Activated naive CD8-positive, alpha-beta T cell treated with anti-CD3 and anti-CD28 coated beads, Interleukin-2, amount 50 U/mL, for 16 hours (primary cell): ENCODE data around the gene TMX2.
"Not testable (repeated sequence)": the region's sequence is repeated elsewhere in the genome, so short reads cannot be mapped to it uniquely, and the experiment has no call there.

Source experiments
- DNase-seq: peaks from one replicate; pipeline ENCODE4 v3.0.0-alpha.2; 2020; ENCODE audit warnings: low read depth, low spot score

Gene TMX2, protein sequence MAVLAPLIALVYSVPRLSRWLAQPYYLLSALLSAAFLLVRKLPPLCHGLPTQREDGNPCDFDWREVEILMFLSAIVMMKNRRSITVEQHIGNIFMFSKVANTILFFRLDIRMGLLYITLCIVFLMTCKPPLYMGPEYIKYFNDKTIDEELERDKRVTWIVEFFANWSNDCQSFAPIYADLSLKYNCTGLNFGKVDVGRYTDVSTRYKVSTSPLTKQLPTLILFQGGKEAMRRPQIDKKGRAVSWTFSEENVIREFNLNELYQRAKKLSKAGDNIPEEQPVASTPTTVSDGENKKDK

DNA sequence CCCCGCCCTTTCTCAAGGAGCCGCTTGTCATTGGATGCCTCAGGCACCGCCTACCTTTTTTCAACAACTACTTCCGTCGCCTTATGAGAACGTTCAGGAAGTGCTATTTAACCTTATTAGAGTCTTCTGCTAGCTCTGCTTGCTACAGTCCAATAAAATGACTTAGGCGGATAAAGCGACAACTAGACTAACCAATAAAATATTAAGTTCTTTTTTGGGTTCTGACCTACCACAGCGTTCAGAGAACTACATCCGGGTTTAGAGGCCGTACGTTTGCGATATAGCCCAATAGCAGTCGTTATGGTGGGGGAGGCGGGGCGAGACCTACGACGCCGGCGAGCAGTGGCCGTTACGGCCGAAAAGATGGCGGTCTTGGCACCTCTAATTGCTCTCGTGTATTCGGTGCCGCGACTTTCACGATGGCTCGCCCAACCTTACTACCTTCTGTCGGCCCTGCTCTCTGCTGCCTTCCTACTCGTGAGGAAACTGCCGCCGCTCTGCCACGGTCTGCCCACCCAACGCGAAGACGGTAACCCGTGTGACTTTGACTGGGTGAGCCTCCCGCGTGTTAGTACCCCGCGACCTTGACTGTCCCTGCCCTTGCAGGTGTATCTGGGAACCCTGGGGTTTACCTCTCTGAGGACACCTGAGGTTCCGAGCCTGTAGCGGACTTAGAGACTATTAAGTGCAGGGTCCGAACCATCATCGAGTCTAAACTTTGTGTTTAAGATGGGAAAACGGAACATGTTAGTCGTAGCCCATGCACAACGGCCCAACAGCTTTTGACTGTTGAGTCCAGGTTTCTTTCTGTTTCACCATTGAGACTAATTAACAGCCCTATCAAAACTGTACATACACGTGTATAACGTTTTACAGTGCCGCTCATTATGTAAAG is at the start of gene TMX2:
TSS of gene TMX2 (plus strand) at position 338 of the 895 bp plus-strand sequence. CDS start at position 364, 26 bp downstream.
- DNase-seq, result peak; percentile 77

GRCh38 chr11:57662893-57663292 is 49.5 kb upstream of the TMX2 start:
- DNase-seq, result no peak

- no peak for DNase-seq
Observed at GRCh38 chr11:57663975-57664374, 48.4 kb upstream of the TMX2 start.

GRCh38 chr11:57667117-57667735 is 45.2 kb upstream of the TMX2 start:
- peak; percentile 75 for DNase-seq

DNA sequence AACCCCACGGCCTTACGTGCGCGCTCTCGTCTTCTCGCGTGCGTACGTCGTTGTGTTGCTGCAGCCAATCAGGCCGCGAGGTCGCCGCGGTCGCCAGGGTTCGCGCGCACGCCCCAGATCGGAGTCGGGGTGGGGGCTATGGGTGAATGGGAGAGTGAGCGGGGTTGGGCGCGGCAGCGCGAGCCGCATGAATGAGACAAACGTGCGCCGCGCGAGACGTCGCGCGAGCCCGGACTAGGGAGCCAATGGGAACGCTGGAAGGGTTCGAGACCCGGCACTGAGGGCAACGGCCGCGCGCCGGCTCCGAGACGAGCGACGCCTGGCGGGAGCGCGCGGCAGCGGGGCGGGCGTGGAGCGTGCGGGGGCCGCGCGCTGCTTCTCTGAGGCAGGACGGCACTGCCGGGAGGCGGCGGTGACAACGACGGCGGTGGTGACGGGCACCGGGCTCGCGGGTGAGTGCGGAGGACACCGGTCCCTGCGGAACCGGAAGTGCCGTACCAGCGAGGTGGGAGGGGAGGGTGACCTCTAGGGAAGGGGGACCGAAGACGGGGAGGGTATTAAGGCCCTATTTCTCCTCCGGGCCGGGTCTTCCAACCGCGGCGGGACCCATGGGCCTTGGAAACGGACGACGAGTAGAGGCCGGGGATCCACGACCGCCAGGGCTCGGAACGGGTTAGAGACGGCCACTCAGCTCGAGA is 44.5 kb upstream of the TMX2 start, which contains the start of gene ZDHHC5:
TSS of gene ZDHHC5 (plus strand) at position 379 of the 698 bp plus-strand sequence. CDS start 4,977 bp downstream, outside the sequence.
- DNase-seq, result peak; percentile 98

DNA sequence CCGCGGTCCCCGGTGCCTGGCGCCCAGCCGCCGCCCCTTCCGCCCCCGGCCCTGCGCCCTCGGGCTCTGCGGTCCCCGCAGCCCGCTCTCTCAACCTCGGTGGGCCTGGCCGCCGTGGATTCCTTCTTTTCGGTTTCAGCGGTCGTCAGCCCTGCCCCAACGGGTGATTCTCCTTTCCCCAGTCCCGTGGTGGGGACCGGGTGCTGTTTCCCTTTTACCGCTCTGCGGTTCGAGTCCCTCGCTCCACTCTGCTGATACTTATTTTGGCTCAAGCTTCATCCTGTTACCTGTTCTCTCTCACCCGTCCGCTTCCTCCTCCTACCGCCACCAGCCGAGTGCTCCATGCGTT is 44.0 kb upstream of the TMX2 start:
- no peak for DNase-seq

DNA sequence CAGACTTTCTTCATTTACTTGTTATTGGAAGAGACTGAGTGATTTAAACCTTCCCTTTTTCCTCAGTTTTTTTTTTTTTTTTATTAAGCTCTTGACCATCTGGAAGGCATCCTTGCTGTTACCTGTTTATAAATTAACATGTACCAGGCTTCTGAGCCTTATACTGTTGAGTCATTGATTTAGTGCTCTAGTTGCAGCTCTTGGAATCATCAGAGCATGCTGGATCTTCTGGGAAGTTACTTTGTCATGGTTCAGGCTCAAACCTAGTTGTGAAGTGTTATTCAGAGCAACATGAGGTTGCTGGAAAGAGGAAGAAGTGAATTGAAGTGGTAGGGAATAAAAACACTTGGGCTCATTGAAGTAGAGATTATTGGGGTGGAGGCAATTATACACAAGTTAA is 38.1 kb upstream of the TMX2 start:
- no peak for DNase-seq

GRCh38 chr11:57675176-57675941 is 37.0 kb upstream of the TMX2 start:
- DNase-seq, result no peak

- DNase-seq, result no peak
Observed at GRCh38 chr11:57679396-57679795, 33.0 kb upstream of the TMX2 start.

GRCh38 chr11:57680552-57680874 is 31.9 kb upstream of the TMX2 start:
- DNase-seq, result no peak

DNA sequence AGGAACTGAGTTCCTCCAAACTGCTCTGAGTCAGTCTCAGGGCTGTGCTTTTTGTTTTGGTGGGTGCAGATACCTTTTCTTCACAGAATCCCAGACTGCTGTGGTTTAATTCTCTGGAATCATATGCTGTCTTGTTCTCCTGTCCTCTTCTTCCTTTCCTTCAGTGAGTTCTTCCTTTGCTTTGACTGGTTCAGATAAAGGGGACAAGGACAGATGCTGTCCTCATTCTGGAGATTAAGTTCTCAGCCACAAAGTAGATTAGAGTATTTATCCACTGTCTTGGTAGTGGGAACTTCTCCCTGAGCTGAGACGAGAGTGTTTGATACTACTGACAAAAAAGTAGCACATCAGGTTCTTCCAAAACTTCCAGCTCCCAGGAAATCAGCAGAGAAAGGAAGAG is 31.2 kb upstream of the TMX2 start:
- DNase-seq, result no peak

- not testable (repeated sequence) for DNase-seq
Observed at GRCh38 chr11:57690474-57690873, 21.9 kb upstream of the TMX2 start.

DNA sequence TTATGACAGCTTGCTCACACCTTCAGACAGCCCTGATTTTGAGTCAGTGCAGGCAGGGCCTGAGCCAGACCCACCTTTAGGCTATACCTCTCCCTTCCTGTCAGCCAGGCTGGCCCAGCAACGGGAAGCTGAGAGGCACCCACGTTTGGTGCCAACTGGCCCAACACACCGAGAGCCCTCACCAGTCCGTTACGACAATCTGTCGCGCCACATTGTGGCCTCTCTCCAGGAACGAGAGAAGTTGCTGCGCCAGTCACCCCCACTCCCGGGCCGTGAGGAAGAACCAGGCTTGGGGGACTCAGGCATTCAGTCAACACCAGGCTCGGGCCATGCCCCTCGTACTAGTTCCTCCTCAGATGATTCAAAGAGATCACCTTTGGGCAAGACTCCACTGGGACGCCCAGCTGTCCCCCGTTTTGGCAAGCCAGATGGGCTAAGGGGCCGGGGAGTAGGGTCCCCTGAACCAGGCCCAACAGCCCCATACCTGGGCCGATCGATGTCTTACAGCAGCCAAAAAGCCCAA is 13.5 kb upstream of the TMX2 start:
- DNase-seq, result no peak

DNA sequence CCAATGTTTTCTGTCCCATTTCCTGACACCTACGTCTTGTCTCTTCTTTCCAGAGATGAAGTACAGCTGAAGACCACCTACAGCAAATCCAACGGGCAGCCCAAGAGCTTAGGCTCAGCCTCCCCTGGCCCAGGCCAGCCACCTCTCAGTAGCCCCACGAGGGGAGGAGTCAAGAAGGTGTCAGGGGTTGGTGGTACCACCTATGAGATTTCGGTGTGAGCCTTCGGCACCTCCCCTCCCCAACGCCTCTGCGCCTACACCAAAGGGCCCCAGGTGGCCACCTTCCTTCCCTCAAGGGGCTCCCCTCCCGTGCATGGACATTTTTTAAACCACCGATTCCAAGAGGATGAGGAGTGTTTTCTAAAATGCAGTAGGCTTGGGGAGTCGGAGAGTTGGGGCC is 12.6 kb upstream of the TMX2 start:
- no peak for DNase-seq

GRCh38 chr11:57700425-57700824 is 12.0 kb upstream of the TMX2 start:
- no peak for DNase-seq

DNA sequence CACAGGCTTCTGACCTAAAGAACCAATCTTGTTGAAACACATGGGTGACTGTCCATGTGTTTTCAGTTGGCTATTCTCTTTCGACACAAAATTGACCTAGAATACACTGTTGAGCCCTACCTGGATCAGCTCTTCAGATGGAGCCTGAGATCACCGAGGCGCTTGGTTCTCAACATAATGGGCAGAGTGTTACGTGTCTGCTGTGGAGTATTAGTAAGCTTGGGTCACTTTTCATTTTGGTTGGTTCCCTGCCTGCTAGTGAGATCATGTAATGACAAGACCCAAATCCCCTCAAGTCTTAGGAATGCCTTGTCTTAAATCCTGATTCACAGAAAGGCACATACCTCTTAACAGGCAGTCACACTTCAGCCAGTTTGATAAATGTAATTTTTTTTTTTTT is 9.1 kb upstream of the TMX2 start:
- DNase-seq, result no peak

GRCh38 chr11:57704932-57705331 is 7.5 kb upstream of the TMX2 start:
- DNase-seq, result no peak

DNA sequence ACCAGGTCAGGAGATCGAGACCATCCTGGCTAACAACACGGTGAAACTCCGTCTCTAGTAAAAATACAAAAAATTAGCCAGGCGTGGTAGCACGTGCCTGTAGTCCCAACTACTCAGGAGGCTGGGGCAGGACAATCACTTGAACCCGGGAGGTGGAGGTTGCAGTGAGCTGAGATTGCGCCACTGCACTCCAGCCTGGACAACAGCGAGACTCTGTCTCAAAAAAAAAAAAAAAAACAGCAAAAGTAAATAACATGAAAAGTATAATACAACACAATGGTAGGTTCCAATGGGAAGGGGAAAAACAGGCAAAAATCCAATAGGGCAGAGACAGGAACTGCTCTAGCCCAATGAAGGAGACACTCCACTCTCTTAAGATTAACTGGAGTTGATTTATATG is 7.0 kb upstream of the TMX2 start:
- not testable (repeated sequence) for DNase-seq

DNA sequence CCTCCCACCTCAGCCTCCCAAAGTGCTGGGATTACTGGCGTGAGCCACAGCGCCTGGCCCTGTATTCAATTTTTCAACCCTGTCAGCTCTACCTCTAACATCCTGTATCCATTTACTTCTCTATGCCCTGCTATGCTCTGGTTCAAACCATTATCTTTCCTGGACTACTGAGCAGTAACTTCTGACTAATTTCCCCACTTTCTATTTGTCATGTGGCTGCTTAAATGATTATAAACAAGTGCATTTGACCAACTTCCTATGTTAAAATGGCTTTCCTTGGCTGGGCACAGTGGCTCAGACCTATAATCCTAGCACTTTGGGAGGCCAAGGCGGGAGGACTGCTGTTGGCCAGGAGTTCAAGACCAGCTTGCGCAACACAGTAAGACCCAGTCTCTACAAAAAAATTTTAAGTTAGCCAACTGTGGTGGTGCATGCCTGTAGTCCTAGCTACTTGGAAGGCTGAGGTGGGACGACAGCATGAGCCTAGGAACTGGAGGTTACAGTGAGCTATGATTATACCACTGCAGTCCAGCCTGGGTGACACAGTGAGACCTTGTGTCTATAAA is 2.5 kb upstream of the TMX2 start:
- DNase-seq, result no peak

DNA sequence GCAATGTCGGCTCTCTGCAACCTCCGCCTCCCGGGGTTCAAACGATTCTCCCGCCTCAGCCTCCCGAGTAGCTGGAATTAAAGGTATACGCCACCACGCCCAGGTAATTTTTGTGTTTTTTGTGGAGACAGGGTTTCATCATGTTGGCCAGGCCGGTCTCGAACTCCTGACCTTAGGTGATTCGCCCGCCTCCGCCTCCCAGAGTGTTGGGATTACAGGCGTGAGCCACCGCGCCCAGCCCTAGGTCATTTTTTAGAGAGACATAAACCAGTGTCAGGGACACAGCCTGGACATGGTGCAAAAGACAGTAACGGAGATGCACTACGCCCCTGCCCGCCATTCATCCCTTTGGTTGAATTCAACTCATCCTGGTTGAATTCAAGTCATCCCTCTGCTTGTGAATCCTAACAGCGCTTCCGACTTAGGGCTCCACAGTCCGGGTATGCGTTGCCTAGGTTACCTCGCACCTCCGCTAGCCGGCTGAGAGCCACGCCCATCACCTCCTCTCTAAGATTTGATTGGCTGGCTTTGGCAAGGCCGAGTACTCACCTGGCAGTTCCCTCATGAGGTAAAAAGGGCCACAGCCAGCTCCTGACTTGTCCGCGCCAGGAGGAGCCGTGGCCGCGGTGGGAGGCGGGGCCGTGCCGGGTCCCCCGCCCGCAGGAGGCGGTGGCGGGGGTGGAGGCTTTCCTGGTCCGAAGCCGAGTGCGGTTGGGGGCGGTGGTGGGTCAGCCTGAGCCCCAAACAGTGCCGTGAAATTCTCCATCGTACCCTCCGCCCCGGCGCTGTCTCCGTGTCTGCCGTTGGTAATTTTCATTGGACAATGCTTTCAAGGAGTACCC is 758 bp upstream of the TMX2 start, which contains the start of gene MED19:
TSS of gene MED19 (minus strand) at position 802 of the 842 bp plus-strand sequence. CDS start at position 766, 36 bp downstream.
- DNase-seq, result peak; percentile 42
